Upper lobe of left lung (tissue), 4 donors: Measurements from ENCODE around the gene GAA.

ENCODE experiments used
- EP300 ChIP-seq, 4 donors: sonication (generic); formaldehyde crosslinking; IDR thresholded peaks; one replicate each; pipeline ENCODE4 v1.5.1; 2017; ENCODE audit warnings: antibody characterized with exemption in 4 of 4, control low read depth in 2 of 4
- POLR2A ChIP-seq, 4 donors: fragments of 450-650 bp; IDR thresholded peaks; one replicate each; pipeline ENCODE4 v1.5.1; 2016 to 2017; ENCODE audit warnings: antibody characterized with exemption in 4 of 4, mild to moderate bottlenecking in 2 of 4
- POLR2AphosphoS5 ChIP-seq, 2 donors: sonication (generic); formaldehyde crosslinking; IDR thresholded peaks; one replicate each; pipeline ENCODE4 v1.5.1; 2017; ENCODE audit warnings: antibody characterized with exemption in 2 of 2
- TF ChIP-seq, protein P1 (sequence below), 6 experiments: fragments of 450-650 bp in 4 of 6; fragments of 200-600 bp in 2 of 6; sonication (generic) in 2 of 6; IDR thresholded peaks; one replicate each; pipeline ENCODE4 v1.5.1; 2016 to 2019; ENCODE audit warnings: antibody characterized with exemption in 6 of 6

DNA sequence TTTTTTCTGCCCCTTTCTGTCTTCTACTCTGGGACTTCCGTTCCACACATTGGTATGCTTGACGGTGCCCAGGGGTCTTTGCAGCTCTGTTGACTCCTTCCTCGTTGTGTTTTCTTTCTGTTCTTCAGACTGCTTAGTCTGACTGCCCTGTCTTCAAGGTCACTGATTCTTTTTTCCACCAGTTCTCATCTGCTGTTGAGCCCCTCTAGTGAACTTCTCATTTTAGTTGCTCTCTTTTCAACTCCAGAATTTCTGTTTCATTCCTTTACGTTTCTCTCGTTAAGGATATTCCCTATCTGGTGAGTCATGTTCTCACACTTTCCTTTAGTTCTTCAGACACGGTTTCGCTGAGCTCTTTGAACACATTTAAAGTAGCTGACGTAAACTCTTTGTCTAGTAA lies 13.8 kb downstream of the GAA start:
- TF ChIP-seq POLR2AphosphoS5 (IDR thresholded peaks at IDR 0.05) (no peak), POLR2A (IDR thresholded peaks at IDR 0.05) (no peak), EP300 (IDR thresholded peaks at IDR 0.05) (no peak)
- TF ChIP-seq, protein P1, sequence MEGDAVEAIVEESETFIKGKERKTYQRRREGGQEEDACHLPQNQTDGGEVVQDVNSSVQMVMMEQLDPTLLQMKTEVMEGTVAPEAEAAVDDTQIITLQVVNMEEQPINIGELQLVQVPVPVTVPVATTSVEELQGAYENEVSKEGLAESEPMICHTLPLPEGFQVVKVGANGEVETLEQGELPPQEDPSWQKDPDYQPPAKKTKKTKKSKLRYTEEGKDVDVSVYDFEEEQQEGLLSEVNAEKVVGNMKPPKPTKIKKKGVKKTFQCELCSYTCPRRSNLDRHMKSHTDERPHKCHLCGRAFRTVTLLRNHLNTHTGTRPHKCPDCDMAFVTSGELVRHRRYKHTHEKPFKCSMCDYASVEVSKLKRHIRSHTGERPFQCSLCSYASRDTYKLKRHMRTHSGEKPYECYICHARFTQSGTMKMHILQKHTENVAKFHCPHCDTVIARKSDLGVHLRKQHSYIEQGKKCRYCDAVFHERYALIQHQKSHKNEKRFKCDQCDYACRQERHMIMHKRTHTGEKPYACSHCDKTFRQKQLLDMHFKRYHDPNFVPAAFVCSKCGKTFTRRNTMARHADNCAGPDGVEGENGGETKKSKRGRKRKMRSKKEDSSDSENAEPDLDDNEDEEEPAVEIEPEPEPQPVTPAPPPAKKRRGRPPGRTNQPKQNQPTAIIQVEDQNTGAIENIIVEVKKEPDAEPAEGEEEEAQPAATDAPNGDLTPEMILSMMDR (IDR thresholded peaks at IDR 0.05), result no peak
